LNCaP clone FGC (cell line): ENCODE measurements around the gene FBXL4.

ENCODE experiments used
- DNase-seq: peaks from one replicate; pipeline ENCODE4 v3.0.0-alpha.2; 2011; ENCODE audit warnings: low read depth
- H3K4me3 ChIP-seq: 2 replicates; pipeline ENCODE4 v1.5.1; 2011; ENCODE audit warnings: mild to moderate bottlenecking, low read depth, low read length, control low read depth
- TF ChIP-seq, protein P1 (sequence below): IDR thresholded peaks from 2 replicates; pipeline ENCODE4 v1.5.1; 2012; ENCODE audit warnings: mild to moderate bottlenecking; ENCODE audit not compliant: control insufficient read depth, insufficient read depth; ENCODE audit errors: extremely low read depth

The FBXL4 gene

DNA sequence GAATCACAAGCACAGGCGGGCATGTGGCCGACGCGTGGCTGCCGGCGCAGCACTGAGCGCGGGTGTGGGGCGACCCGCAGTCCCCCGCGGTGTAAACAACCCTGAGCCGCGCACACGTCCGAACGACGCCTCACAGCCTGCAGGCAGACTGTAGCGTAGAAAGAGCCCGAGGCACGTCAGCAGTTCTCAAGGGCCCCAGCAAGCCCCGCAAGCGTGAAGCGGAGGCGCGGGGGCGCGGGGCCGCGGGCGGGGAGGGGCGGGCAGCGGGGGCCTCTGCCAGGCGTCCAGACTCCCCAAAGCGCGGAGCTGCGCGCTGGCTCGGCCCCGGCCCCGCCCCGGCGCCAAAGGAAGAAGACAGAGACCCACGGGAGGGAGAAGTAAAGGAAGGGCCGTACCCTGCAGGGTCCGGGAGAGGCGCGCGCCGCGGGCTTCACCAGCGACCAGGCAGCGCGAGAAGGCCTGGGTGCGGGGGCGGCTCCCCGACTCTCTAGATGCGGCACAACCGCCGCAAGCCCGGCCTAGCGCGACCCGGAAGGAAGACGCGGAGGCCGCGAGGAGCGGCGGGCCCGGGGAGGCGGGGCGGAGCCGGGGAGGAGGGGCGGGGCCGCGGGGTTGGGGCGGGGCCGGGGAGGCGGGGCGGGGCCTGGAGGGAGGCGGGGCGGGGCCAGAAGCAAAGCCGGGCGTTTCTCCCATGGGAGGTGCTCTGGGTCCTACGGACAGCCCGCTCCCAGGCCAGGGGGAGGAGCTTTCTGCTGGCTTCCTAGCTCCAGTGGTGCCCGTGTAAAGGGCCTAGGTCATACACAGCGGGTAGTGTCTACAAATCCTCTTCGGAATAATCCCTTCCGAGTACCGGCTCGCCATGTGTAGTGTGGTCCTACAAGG, at the start of gene FBXL4:
Gene FBXL4 (minus strand): TSS at position 536 of the 882 bp plus-strand sequence. CDS start 20,958 bp downstream, outside the sequence.
- TF ChIP-seq, protein P1, sequence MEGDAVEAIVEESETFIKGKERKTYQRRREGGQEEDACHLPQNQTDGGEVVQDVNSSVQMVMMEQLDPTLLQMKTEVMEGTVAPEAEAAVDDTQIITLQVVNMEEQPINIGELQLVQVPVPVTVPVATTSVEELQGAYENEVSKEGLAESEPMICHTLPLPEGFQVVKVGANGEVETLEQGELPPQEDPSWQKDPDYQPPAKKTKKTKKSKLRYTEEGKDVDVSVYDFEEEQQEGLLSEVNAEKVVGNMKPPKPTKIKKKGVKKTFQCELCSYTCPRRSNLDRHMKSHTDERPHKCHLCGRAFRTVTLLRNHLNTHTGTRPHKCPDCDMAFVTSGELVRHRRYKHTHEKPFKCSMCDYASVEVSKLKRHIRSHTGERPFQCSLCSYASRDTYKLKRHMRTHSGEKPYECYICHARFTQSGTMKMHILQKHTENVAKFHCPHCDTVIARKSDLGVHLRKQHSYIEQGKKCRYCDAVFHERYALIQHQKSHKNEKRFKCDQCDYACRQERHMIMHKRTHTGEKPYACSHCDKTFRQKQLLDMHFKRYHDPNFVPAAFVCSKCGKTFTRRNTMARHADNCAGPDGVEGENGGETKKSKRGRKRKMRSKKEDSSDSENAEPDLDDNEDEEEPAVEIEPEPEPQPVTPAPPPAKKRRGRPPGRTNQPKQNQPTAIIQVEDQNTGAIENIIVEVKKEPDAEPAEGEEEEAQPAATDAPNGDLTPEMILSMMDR = no peak
- peak; percentile 32 for DNase-seq
- peak within 1 kb of the TSS; percentile 54 for H3K4me3 ChIP-seq

DNA sequence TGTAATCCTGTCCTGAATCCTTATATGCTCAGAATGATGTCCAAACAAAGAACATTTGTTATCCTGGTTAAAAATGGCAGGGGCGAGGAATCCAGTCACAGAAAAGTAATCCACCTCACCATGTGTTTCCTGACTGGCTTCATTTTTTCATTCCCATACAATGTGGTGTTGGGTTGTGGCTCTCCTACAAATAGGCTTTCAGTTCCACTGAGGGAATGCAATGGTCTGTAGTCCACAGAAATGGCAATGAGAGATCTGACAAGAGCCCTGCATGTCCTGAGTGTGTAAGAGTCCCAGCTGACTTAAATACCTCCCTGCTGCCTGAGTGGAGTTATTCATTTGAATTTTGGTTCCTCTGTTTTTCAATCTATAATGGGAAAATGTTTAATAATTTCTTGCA, 47.4 kb upstream of the FBXL4 start:
- no peak for DNase-seq
- H3K4me3 ChIP-seq = no peak overlapping the region
- TF ChIP-seq, protein P1 = no peak

DNA sequence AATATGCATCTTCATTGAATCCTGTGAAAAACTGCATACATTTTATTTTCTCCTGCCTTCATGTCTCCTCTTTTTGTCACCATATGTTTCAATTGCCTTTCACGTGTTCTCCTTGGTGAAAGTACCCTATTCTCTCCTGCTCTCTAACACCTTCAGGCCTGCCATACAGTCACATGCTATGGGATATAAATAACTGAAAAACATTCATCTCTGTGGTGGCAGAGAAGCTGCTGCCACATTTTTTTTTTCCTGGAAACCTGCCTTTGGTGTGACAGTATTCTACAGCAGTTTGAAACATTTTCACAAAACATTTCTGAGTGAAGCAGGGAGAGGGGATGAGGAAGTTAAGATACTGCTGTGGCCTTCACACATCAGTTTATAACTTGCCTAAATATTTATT, 44.8 kb upstream of the FBXL4 start:
- no peak overlapping the region for H3K4me3 ChIP-seq
- TF ChIP-seq, protein P1 = no peak
- DNase-seq = no peak

DNA sequence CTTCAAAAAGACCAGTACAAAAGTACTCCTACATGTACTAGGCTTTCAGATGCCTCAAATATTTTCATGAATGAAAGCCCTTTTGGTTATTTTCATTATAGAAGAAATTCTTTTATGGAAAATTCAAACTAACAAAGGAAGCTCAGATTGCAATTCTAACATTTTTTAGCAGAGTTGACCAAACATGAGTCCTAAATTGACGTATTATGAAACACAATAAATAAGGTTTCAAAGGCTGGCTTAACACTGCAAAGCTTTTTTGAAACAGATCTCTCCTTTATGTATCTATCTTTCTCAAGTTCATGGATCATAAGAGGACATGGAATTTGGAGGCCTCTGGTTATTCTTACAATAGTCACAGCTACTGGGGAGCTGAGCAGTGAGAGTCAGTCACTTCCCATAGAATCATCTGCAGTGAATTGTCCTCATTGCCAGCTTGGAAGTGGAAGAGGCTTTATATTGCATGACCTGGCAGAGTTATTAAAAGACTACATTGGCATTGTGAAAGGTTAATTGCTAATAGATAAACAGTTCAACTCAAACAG, 38.4 kb upstream of the FBXL4 start:
- H3K4me3 ChIP-seq = no peak overlapping the region
- TF ChIP-seq, protein P1 = no peak
- DNase-seq = no peak

DNA sequence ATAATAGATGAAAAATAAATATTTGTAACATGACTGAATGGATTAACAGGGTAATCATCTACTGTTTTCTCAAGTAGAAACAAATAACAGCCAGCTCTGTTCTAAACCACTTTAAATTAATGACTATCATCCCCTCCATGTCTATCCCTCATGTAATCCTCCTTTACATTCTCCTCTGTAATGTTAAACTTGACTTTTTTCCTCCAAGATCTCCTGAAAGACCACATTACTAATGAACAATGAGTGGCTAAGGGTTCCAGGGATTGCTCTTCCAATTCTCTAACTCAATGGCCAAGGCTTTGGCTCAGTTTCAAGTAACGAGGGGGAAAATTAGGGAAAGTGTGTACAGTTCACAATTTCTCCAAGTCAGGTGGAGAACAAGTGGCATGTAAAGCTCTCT, 37.6 kb upstream of the FBXL4 start:
- TF ChIP-seq, protein P1 = no peak
- no peak for DNase-seq
- H3K4me3 ChIP-seq = no peak overlapping the region

DNA sequence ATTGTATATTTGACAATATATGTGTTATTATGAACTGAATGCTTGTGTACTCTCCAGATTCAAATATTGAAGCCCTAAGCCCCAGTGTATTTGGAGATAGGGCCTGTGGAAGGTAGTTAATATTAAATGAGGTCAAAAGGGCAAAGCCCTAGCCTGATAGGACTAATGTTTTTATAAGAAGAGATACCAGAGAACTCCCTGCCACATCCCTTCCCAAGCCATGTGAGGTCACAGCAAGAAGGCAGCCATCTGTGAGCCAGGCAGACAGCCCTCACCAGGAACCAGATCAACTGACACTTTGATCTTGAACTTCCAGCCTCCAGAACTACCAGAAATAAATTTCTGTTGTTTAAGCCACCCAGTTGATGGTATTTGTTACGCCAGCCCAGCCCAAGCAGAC, 36.4 kb upstream of the FBXL4 start:
- peak; percentile 21 for DNase-seq
- TF ChIP-seq, protein P1 = no peak
- no peak overlapping the region for H3K4me3 ChIP-seq

DNA sequence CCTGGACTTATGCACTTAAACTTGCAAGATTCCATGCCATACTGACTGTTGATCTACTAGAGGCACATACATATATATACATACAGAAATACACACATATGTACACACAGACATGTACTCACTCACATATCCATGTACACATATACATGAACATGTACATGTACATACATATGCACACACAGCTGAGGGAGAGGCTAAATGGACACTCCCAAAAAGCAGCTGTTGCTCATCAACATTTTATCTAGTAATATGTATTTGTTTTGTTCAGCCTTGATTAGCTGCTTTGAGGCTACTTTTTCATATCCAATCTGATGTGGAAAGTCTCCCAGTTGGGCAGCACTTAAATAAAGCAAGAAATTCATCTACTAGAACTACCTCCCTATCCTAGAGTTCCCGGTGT, 33.7 kb upstream of the FBXL4 start:
- TF ChIP-seq, protein P1 = no peak
- no peak for DNase-seq
- no peak overlapping the region for H3K4me3 ChIP-seq
